ENCODE results near the gene ESR2.

ESR2 gene

GRCh38 chr14:64266239-64266638 lies 27.9 kb downstream of the ESR2 start:
- no CpG with 5 or more reads among the region's 2 CpGs for WGBS (ENCODE audit: insufficient coverage, insufficient read length)
- Histone ChIP-seq H3K4me1 (ENCODE audit: control insufficient read depth, insufficient read depth, low read length) (no peaks in the 10 kb centered on the region), H3K27me3 (ENCODE audit: control insufficient read depth, insufficient read depth, low read length) (no peaks in the 10 kb centered on the region; the same call in 1 of the 2 replicates), H3K27ac (ENCODE audit: low read length) (no peak overlapping the region), H3K4me3 (ENCODE audit: low read length) (no peak overlapping the region), H3K36me3 (ENCODE audit: control insufficient read depth, insufficient read depth, low read length) (no peaks in the 10 kb centered on the region), H3K9me3 (ENCODE audit: control insufficient read depth, insufficient read depth, low read length) (no peaks in the 10 kb centered on the region)
- no peak for DNase-seq (ENCODE audit: low read depth, low spot score)

GRCh38 chr14:64265222-64265621 lies 28.9 kb downstream of the ESR2 start:
- WGBS (ENCODE audit: insufficient coverage, insufficient read length) = no CpG with 5 or more reads among the region's 1 CpG
- Histone ChIP-seq H3K9me3 (ENCODE audit: control insufficient read depth, insufficient read depth, low read length) (no peaks in the 10 kb centered on the region), H3K4me1 (ENCODE audit: control insufficient read depth, insufficient read depth, low read length) (no peaks in the 10 kb centered on the region), H3K36me3 (ENCODE audit: control insufficient read depth, insufficient read depth, low read length) (no peaks in the 10 kb centered on the region), H3K27me3 (ENCODE audit: control insufficient read depth, insufficient read depth, low read length) (no peaks in the 10 kb centered on the region; the same call in 1 of the 2 replicates), H3K4me3 (ENCODE audit: low read length) (no peak overlapping the region), H3K27ac (ENCODE audit: low read length) (no peak overlapping the region)
- DNase-seq (ENCODE audit: low read depth, low spot score) = no peak

DNA sequence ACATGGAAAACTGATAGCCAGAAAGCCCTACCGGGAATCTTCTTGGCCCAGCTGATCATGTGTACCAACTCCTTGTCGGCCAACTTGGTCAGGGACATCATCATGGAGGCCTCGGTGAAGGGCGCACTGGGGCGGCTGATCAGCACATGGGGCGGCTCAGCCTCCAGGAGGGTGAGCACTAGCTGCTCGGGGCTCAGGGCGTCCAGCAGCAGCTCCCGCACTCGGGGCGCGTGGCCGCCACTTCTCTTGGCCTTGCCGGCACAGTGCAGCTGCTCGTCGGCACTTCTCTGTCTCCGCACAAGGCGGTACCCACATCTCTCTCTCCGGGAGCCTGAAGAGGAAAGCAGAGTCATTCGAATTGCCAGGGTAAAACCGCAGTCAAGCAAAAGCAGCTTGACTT lies 33.8 kb downstream of the ESR2 start:
- Histone ChIP-seq H3K36me3 (ENCODE audit: control insufficient read depth, insufficient read depth, low read length) (no peaks in the 10 kb centered on the region), H3K27ac (ENCODE audit: low read length) (no peak overlapping the region), H3K4me1 (ENCODE audit: control insufficient read depth, insufficient read depth, low read length) (no peaks in the 10 kb centered on the region), H3K27me3 (ENCODE audit: control insufficient read depth, insufficient read depth, low read length) (no peaks in the 10 kb centered on the region; the same call in 1 of the 2 replicates), H3K4me3 (ENCODE audit: low read length) (no peak overlapping the region), H3K9me3 (ENCODE audit: control insufficient read depth, insufficient read depth, low read length) (no peaks in the 10 kb centered on the region)
- no CpG with 5 or more reads among the region's 21 CpGs for WGBS (ENCODE audit: insufficient coverage, insufficient read length)
- no peak for DNase-seq (ENCODE audit: low read depth, low spot score)

- Histone ChIP-seq H3K27ac (ENCODE audit: low read length) (no peak overlapping the region), H3K27me3 (ENCODE audit: control insufficient read depth, insufficient read depth, low read length) (no peaks in the 10 kb centered on the region), H3K9me3 (ENCODE audit: control insufficient read depth, insufficient read depth, low read length) (no peaks in the 10 kb centered on the region), H3K36me3 (ENCODE audit: control insufficient read depth, insufficient read depth, low read length) (no peaks in the 10 kb centered on the region), H3K4me1 (ENCODE audit: control insufficient read depth, insufficient read depth, low read length) (no peaks in the 10 kb centered on the region), H3K4me3 (ENCODE audit: low read length) (no peak overlapping the region)
- WGBS (ENCODE audit: insufficient coverage, insufficient read length) = no CpG with 5 or more reads among the region's 1 CpG
- no peak for DNase-seq (ENCODE audit: low read depth, low spot score)
Observed at GRCh38 chr14:64255756-64256155, 38.4 kb downstream of the ESR2 start.

GRCh38 chr14:64253672-64254071 lies 40.5 kb downstream of the ESR2 start:
- H3K27me3 ChIP-seq (ENCODE audit: control insufficient read depth, insufficient read depth, low read length) = no peaks in the 10 kb centered on the region
- no peaks in the 10 kb centered on the region for H3K36me3 ChIP-seq (ENCODE audit: control insufficient read depth, insufficient read depth, low read length)
- no peak for DNase-seq (ENCODE audit: low read depth, low spot score)
- H3K27ac ChIP-seq (ENCODE audit: low read length) = no peak overlapping the region
- H3K9me3 ChIP-seq (ENCODE audit: control insufficient read depth, insufficient read depth, low read length) = no peaks in the 10 kb centered on the region
- H3K4me1 ChIP-seq (ENCODE audit: control insufficient read depth, insufficient read depth, low read length) = no peaks in the 10 kb centered on the region
- no peak overlapping the region for H3K4me3 ChIP-seq (ENCODE audit: low read length)
- WGBS (ENCODE audit: insufficient coverage, insufficient read length) = no CpG with 5 or more reads among the region's 3 CpGs

DNA sequence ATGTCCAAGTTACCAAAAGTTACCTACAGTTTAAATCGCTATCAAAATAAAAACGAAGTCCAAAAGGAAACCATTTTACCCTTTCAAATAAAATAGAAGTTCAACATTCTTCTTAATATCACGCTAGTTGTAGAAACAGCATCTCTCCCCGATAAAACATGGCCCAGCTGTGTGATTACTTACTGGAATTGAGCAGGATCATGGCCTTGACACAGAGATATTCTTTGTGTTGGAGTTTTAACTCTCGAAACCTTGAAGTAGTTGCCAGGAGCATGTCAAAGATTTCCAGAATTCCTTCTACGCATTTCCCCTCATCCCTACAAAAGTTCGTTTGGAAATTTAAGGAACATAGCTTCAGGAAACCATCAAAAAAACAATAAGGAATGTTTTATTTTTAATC lies 44.8 kb downstream of the ESR2 start:
- H3K4me1 ChIP-seq (ENCODE audit: control insufficient read depth, insufficient read depth, low read length) = no peaks in the 10 kb centered on the region
- no peak for DNase-seq (ENCODE audit: low read depth, low spot score)
- no peaks in the 10 kb centered on the region; the same call in 1 of the 2 replicates for H3K27me3 ChIP-seq (ENCODE audit: control insufficient read depth, insufficient read depth, low read length)
- H3K36me3 ChIP-seq (ENCODE audit: control insufficient read depth, insufficient read depth, low read length) = no peaks in the 10 kb centered on the region
- H3K27ac ChIP-seq (ENCODE audit: low read length) = no peak overlapping the region
- H3K4me3 ChIP-seq (ENCODE audit: low read length) = no peak overlapping the region
- 100% methylated on average over 2 of the region's 7 CpGs for WGBS (ENCODE audit: insufficient coverage, insufficient read length)
- H3K9me3 ChIP-seq (ENCODE audit: control insufficient read depth, insufficient read depth, low read length) = no peaks in the 10 kb centered on the region

GRCh38 chr14:64248689-64249088 lies 45.5 kb downstream of the ESR2 start:
- no peak overlapping the region for H3K4me3 ChIP-seq (ENCODE audit: low read length)
- no peak for DNase-seq (ENCODE audit: low read depth, low spot score)
- H3K4me1 ChIP-seq (ENCODE audit: control insufficient read depth, insufficient read depth, low read length) = no peaks in the 10 kb centered on the region
- H3K27me3 ChIP-seq (ENCODE audit: control insufficient read depth, insufficient read depth, low read length) = no peaks in the 10 kb centered on the region; the same call in 1 of the 2 replicates
- no peaks in the 10 kb centered on the region for H3K36me3 ChIP-seq (ENCODE audit: control insufficient read depth, insufficient read depth, low read length)
- WGBS (ENCODE audit: insufficient coverage, insufficient read length) = no CpG with 5 or more reads among the region's 4 CpGs
- H3K27ac ChIP-seq (ENCODE audit: low read length) = no peak overlapping the region
- H3K9me3 ChIP-seq (ENCODE audit: control insufficient read depth, insufficient read depth, low read length) = no peaks in the 10 kb centered on the region

- no peak for DNase-seq (ENCODE audit: low read depth, low spot score)
- Histone ChIP-seq H3K36me3 (ENCODE audit: control insufficient read depth, insufficient read depth, low read length) (no peaks in the 10 kb centered on the region), H3K4me1 (ENCODE audit: control insufficient read depth, insufficient read depth, low read length) (no peaks in the 10 kb centered on the region), H3K27ac (ENCODE audit: low read length) (no peak overlapping the region), H3K4me3 (ENCODE audit: low read length) (no peak overlapping the region), H3K9me3 (ENCODE audit: control insufficient read depth, insufficient read depth, low read length) (no peaks in the 10 kb centered on the region), H3K27me3 (ENCODE audit: control insufficient read depth, insufficient read depth, low read length) (no peaks in the 10 kb centered on the region; the same call in 1 of the 2 replicates)
- WGBS (ENCODE audit: insufficient coverage, insufficient read length) = no CpG with 5 or more reads among the region's 3 CpGs
Observed at GRCh38 chr14:64247195-64247594, 47.0 kb downstream of the ESR2 start.

GRCh38 chr14:64246688-64247087 lies 47.5 kb downstream of the ESR2 start:
- H3K27me3 ChIP-seq (ENCODE audit: control insufficient read depth, insufficient read depth, low read length) = no peaks in the 10 kb centered on the region; the same call in 1 of the 2 replicates
- H3K27ac ChIP-seq (ENCODE audit: low read length) = no peak overlapping the region
- H3K4me1 ChIP-seq (ENCODE audit: control insufficient read depth, insufficient read depth, low read length) = no peaks in the 10 kb centered on the region
- DNase-seq (ENCODE audit: low read depth, low spot score) = no peak
- H3K9me3 ChIP-seq (ENCODE audit: control insufficient read depth, insufficient read depth, low read length) = no peaks in the 10 kb centered on the region
- H3K4me3 ChIP-seq (ENCODE audit: low read length) = no peak overlapping the region
- no peaks in the 10 kb centered on the region for H3K36me3 ChIP-seq (ENCODE audit: control insufficient read depth, insufficient read depth, low read length)

GRCh38 chr14:64245491-64245890 lies 48.7 kb downstream of the ESR2 start:
- no peak for DNase-seq (ENCODE audit: low read depth, low spot score)
- no CpG with 5 or more reads among the region's 4 CpGs for WGBS (ENCODE audit: insufficient coverage, insufficient read length)
- H3K4me3 ChIP-seq (ENCODE audit: low read length) = no peak overlapping the region
- no peaks in the 10 kb centered on the region for H3K36me3 ChIP-seq (ENCODE audit: control insufficient read depth, insufficient read depth, low read length)
- H3K4me1 ChIP-seq (ENCODE audit: control insufficient read depth, insufficient read depth, low read length) = no peaks in the 10 kb centered on the region
- H3K27me3 ChIP-seq (ENCODE audit: control insufficient read depth, insufficient read depth, low read length) = no peaks in the 10 kb centered on the region; the same call in 1 of the 2 replicates
- no peaks in the 10 kb centered on the region for H3K9me3 ChIP-seq (ENCODE audit: control insufficient read depth, insufficient read depth, low read length)
- no peak overlapping the region for H3K27ac ChIP-seq (ENCODE audit: low read length)

DNA sequence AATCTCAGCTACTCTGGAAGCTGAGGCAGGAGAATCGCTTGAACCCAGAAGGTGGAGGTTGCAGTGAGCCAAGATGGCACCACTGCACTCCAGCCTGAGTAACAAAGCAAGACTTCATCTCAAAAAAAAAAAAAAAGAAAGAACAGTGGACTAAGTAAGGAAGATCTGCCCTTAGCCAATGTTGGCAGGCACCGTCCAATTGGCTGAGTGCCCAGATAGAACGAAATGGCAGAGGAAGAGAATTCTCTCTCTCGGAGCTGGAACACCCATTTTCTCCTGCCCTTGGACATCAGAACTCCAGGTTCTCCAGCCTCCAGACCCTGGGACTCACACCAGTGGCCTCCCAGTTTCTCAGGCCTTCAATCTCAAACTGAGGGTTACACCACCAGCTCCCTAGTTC lies 49.9 kb downstream of the ESR2 start:
- DNase-seq (ENCODE audit: low read depth, low spot score) = no peak
- Histone ChIP-seq H3K27ac (ENCODE audit: low read length) (no peak overlapping the region), H3K36me3 (ENCODE audit: control insufficient read depth, insufficient read depth, low read length) (no peaks in the 10 kb centered on the region), H3K27me3 (ENCODE audit: control insufficient read depth, insufficient read depth, low read length) (no peaks in the 10 kb centered on the region; the same call in 1 of the 2 replicates), H3K4me1 (ENCODE audit: control insufficient read depth, insufficient read depth, low read length) (no peaks in the 10 kb centered on the region), H3K4me3 (ENCODE audit: low read length) (no peak overlapping the region), H3K9me3 (ENCODE audit: control insufficient read depth, insufficient read depth, low read length) (no peaks in the 10 kb centered on the region)
- no CpG with 5 or more reads among the region's 4 CpGs for WGBS (ENCODE audit: insufficient coverage, insufficient read length)
